SU-DHL-6 (cell line): Measurements from ENCODE around the gene COQ10B.

Source experiments
- H2AFZ ChIP-seq: fragments of 200-600 bp; sonication (generic); 2 replicates; pipeline ENCODE4 v1.6.1; 2014; ENCODE audit warnings: low read depth, mild to moderate bottlenecking, moderate library complexity, mixed read lengths, antibody characterized with exemption, low read length; ENCODE audit not compliant: severe bottlenecking
- H3F3A ChIP-seq: fragments of 200-600 bp; shearing (Covaris generic); 2 replicates; pipeline ENCODE4 v1.6.0; 2016; ENCODE audit warnings: antibody characterized with exemption, mild to moderate bottlenecking; ENCODE audit not compliant: insufficient read depth
- H3K27ac ChIP-seq: fragments of 200-600 bp; sonication (generic); 2 replicates; pipeline ENCODE4 v1.5.1; 2016; ENCODE audit warnings: low read depth, mild to moderate bottlenecking, low read length, moderate library complexity, mixed read lengths
- H3K27me3 ChIP-seq: fragments of 200-600 bp; sonication (generic), shearing (Covaris generic); 2 replicates; pipeline ENCODE4 v1.6.0; 2014; ENCODE audit warnings: mild to moderate bottlenecking, low read length
- H3K36me3 ChIP-seq: fragments of 200-600 bp; sonication (generic); 2 replicates; pipeline ENCODE4 v1.6.1; 2014; ENCODE audit warnings: mild to moderate bottlenecking, low read length, mixed read lengths
- H3K4me2 ChIP-seq: fragments of 300-600, 200-600 bp; shearing (Covaris generic), sonication (generic); 2 replicates; pipeline ENCODE4 v1.6.0; 2014; ENCODE audit warnings: low read length, low read depth, mild to moderate bottlenecking; ENCODE audit not compliant: poor library complexity, severe bottlenecking
- H3K4me3 ChIP-seq: fragments of 200-600 bp; sonication (generic); 2 replicates; pipeline ENCODE4 v1.5.1; 2014; ENCODE audit warnings: antibody characterized with exemption, low read length, mild to moderate bottlenecking, mixed read lengths; ENCODE audit not compliant: insufficient read depth, poor library complexity, severe bottlenecking
- H3K79me2 ChIP-seq: fragments of 200-600 bp; sonication (generic); 2 replicates; pipeline ENCODE4 v1.6.1; 2014; ENCODE audit warnings: mild to moderate bottlenecking, low read length, moderate library complexity; ENCODE audit not compliant: insufficient read depth
- H3K9ac ChIP-seq: fragments of 200-600 bp; sonication (generic); 2 replicates; pipeline ENCODE4 v1.7.0; 2014; ENCODE audit warnings: mild to moderate bottlenecking, low read length
- H3K9me2 ChIP-seq: fragments of 200-600 bp; sonication (generic); replicated peaks from 2 replicates; pipeline ENCODE4 v1.6.1; 2014; ENCODE audit warnings: low read length; ENCODE audit not compliant: insufficient read depth
- H3K9me3 ChIP-seq: fragments of 200-600 bp; sonication (generic); 2 replicates; pipeline ENCODE4 v1.6.1; 2014; ENCODE audit warnings: low read length, mixed read lengths; ENCODE audit not compliant: insufficient read depth
- H4K20me1 ChIP-seq: fragments of 200-600 bp; sonication (generic); 2 replicates; pipeline ENCODE4 v1.6.1; 2014; ENCODE audit warnings: low read depth, mild to moderate bottlenecking, antibody characterized with exemption, low read length, moderate library complexity, mixed read lengths
- CTCF ChIP-seq: fragments of 200-600 bp; sonication (generic); IDR thresholded peaks from one replicate; pipeline ENCODE4 v1.5.1; 2017; ENCODE audit warnings: antibody characterized with exemption, mild to moderate bottlenecking, low read length, moderate library complexity; ENCODE audit not compliant: insufficient read depth, poor library complexity, severe bottlenecking
- EZH2phosphoT487 ChIP-seq: fragments of 200-600 bp; sonication (generic), shearing (Covaris generic); conservative IDR thresholded peaks from 2 replicates; pipeline ENCODE4 v1.6.1; 2018; ENCODE audit warnings: mild to moderate bottlenecking, antibody characterized with exemption, low read length, moderate library complexity, mixed read lengths

COQ10B gene

GRCh38 chr2:197464175-197464574 lies 10.8 kb downstream of the COQ10B start:
- H3K27ac ChIP-seq, result no peak overlapping the region
- no peaks in the 10 kb centered on the region for H3F3A ChIP-seq
- H3K9me2 ChIP-seq, result no peaks in the 10 kb centered on the region
- peaks cover 22% of the 10 kb centered on the region for H3K36me3 ChIP-seq
- H3K9ac ChIP-seq, result no peak overlapping the region
- no peak overlapping the region for H2AFZ ChIP-seq
- no peaks in the 10 kb centered on the region for H3K9me3 ChIP-seq
- H4K20me1 ChIP-seq, result no peaks in the 10 kb centered on the region
- no peak overlapping the region for H3K4me3 ChIP-seq
- H3K27me3 ChIP-seq, result no peaks in the 10 kb centered on the region
- TF ChIP-seq EZH2phosphoT487, result no peak
- no peak for TF ChIP-seq CTCF
- peaks cover 15% of the 10 kb centered on the region for H3K79me2 ChIP-seq
- no peak overlapping the region for H3K4me2 ChIP-seq

GRCh38 chr2:197472166-197472565 lies 18.8 kb downstream of the COQ10B start:
- Histone ChIP-seq H3K9ac (no peak overlapping the region), H3K36me3 (peaks cover 38% of the 10 kb centered on the region), H3F3A (no peaks in the 10 kb centered on the region), H3K9me2 (no peaks in the 10 kb centered on the region), H3K27me3 (no peaks in the 10 kb centered on the region), H2AFZ (no peak overlapping the region), H3K79me2 (no peaks in the 10 kb centered on the region), H3K9me3 (no peaks in the 10 kb centered on the region), H3K4me2 (no peak overlapping the region), H3K27ac (no peak overlapping the region), H3K4me3 (no peak overlapping the region), H4K20me1 (no peaks in the 10 kb centered on the region)
- TF ChIP-seq CTCF, result no peak
- TF ChIP-seq EZH2phosphoT487, result no peak

GRCh38 chr2:197477797-197478196 lies 24.4 kb downstream of the COQ10B start:
- Histone ChIP-seq H3K79me2 (no peaks in the 10 kb centered on the region), H4K20me1 (no peaks in the 10 kb centered on the region), H3K9me2 (no peaks in the 10 kb centered on the region), H3K9ac (no peak overlapping the region), H3K27ac (no peak overlapping the region), H3F3A (peaks cover 6% of the 10 kb centered on the region; the same call in 1 of the 2 replicates), H3K27me3 (no peaks in the 10 kb centered on the region), H2AFZ (no peak overlapping the region), H3K4me3 (no peak overlapping the region), H3K4me2 (no peak overlapping the region), H3K9me3 (no peaks in the 10 kb centered on the region), H3K36me3 (peaks cover 18% of the 10 kb centered on the region)
- no peak for TF ChIP-seq EZH2phosphoT487
- TF ChIP-seq CTCF, result no peak
